GM12891 (cell line): ENCODE measurements around the gene STK16.

Source experiments
- POLR2A ChIP-seq: IDR thresholded peaks from 2 replicates; pipeline ENCODE4 v1.6.1; 2011; ENCODE audit warnings: low read depth, low read length, control low read depth
- POLR2AphosphoS5 ChIP-seq: IDR thresholded peaks from 2 replicates; pipeline ENCODE4 v1.6.1; 2011; ENCODE audit warnings: low read depth, low read length, control low read depth
- POU2F2 ChIP-seq: IDR thresholded peaks from 2 replicates; pipeline ENCODE4 v1.6.1; 2011; ENCODE audit warnings: low read depth, mild to moderate bottlenecking, control low read depth, low read length, moderate library complexity
- SPI1 ChIP-seq: IDR thresholded peaks from 2 replicates; pipeline ENCODE4 v1.6.1; 2011; ENCODE audit warnings: low read depth, low read length, control low read depth
- TAF1 ChIP-seq: IDR thresholded peaks from 2 replicates; pipeline ENCODE4 v1.6.1; 2011; ENCODE audit warnings: low read depth, low read length, control low read depth

GRCh38 chr2:219221957-219222518 lies 23.2 kb upstream of the STK16 start:
- no peak for TF ChIP-seq POLR2A
- TF ChIP-seq POLR2AphosphoS5 = no peak
- no peak for TF ChIP-seq TAF1
- TF ChIP-seq POU2F2 = no peak
- no peak for TF ChIP-seq SPI1
